Measurements from ENCODE around the gene MAFF.

MAFF gene

DNA sequence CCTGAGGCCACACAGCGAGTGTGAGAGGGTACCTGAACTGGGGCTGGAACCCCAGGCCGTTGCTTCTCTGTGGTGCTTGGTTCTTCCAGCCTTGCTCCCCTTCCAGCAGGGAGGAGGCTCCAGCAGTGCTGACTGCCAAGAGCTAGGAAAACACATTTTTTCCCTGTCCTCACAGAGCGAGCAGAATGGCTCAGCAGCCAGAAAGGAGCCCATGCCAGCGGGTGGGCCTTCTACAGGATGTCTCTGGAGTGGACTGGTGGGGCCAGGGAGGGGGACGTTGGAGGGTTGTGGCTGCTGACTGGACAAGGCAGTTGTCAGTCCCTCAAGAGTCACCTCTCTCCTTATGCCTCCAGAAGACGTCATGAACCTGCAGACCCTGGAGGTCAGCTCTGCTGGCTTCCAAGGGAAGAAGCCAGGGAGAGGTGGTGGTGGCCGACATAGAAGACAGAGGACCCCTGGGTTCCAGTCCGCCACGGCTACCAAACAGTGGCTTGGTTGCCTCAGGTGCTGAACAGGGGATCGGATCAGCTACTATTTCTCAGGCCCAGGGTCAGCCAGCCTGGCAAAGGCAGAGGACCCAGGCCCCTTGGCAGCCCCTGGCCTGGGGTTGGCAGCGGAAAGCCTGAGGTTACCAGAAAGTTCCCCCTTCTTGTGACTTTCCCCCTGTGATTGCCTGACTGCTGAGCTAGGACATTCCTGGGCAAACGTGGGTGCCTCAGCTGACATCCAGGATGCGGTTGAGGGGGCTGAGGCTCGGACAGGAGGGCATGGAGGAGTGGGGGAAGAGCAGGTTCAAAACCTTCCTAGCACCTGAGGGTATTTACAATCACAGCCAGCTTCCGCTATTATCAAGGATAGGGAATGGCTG is 3.7 kb downstream of the MAFF start:
- no peak for DNase-seq

DNA sequence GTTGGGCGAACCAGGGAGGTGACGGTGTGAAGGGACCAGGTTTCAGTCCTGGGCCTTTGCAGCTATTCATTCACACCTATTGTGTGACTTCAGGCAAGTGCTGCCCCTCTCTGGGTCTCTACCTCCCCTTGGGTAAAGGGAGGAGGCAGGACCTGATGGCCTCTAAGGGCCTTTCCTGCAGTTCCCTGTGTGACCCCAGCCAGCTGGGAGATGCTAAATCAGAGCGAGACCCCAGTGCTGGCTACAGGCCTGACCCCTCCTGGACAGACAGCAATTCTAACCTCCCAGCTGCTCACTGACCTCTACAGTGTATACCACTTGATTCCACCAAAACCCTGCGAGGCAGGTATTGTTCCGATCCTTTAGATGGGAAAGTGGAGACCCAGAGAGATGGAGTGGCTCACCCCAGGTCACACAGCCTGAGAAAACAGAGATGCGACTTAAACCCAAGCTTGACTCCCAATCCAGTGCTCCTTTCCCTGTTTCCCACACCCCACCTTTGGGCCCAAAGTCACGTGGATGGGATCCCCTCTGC is 6.2 kb downstream of the MAFF start:
- no peak for DNase-seq

DNA sequence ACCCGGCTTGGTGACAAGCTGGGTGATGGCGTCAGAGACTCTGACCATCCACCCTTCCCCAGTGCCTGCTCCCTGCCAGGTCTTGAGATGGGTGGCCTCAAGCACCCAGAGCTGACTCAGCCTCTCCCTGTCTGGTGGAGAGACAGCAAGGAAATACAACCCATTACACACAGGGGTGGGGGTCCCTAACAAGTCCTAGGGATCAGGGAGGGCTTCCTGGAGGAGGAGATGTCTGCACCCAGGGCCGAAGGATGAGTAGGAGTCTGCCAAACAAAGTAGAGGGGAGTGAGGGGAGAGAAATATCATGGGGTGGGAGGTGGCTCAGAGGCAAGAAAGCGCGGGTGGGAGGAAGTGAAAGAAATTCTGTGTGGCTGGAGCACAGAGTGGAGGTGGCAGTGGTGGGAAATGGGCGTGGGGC is 6.8 kb downstream of the MAFF start:
- DNase-seq, result no peak

DNA sequence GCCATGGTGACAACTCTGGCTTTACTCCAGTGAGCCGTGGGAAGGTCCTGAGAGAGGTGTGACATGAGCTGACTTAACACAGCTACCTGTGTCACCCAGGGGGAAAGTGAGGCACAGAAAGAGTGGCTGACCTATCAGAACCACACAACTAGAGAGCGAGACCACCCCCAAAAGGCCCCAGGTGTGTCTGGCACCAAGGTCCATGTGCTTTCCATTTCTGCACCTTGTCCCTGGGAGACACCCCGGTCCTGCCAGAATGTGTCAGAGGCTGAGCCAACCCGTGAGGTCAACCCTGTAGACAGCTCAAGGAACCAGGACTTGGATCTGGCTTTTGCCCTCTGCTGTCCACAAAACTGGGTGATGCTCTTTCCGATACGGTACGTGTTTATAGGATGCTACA is 9.8 kb downstream of the MAFF start:
- no peak for DNase-seq

DNA sequence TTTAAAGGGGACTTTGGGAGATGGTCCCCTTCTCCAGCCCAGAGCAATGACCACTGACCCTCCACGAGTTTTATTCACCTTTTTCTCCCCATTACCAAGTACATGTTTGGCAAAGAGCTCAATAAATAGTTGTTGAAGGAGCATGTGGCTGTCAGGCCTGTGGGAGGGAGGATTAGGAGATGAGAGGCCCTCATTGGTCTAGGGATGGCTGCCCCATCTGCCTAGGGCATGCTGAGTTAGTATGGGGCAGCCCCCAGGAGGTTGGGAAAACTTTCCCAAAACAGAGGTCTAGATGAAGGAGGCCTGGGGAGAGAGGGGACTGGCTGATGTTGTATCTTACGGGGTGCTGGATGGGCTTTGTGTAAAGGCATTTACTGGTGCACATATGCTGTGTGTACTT is 10.6 kb downstream of the MAFF start:
- DNase-seq, result no peak

DNA sequence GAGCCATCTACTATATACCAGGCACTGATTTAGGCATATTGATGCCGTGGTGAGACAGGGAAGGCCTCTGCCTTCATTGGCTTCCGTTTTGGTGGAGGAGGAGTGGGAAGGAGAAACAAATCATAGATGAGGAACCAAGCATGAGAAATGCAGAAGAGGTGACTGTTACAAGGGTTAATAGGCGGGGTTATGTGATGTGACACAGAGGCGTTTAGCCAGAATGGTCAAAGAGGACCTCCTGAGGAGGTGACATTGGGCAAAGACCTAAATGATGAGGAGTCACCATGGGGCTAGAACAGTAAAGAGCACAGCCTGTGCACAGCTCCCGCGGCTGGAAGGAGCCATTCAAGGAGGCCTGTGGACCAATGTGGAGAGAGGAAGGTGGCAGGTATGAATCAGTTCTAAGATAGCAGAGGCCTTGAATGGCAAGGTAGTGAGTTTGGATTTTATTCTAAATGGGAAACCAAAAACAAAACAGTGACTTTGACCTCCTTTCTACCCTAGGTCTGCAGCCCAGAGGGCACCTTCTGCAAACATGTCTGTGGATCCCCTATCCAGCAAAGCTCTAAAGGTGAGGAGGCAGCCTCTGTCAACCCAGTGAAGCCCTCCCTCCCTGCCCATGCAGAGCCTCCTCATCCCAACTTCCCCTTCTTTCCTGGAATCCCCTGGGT is 11.7 kb downstream of the MAFF start:
- no peak for DNase-seq

DNA sequence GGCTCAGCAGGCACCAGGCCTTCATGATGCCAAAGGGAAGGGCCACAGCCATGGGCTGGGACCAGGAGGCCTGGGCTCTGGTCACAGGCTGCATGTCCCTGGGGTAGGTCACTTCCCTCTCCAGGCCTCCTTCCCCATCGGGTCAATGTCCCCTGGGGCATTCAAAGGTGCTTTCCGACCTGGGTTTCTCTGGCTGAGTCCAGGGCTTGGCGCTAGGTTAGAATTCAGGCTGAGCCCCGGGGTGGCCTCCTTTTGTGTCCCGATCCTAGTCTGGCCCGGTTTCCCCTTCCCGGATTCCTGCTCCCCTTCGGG is 12.2 kb downstream of the MAFF start:
- DNase-seq, result no peak

DNA sequence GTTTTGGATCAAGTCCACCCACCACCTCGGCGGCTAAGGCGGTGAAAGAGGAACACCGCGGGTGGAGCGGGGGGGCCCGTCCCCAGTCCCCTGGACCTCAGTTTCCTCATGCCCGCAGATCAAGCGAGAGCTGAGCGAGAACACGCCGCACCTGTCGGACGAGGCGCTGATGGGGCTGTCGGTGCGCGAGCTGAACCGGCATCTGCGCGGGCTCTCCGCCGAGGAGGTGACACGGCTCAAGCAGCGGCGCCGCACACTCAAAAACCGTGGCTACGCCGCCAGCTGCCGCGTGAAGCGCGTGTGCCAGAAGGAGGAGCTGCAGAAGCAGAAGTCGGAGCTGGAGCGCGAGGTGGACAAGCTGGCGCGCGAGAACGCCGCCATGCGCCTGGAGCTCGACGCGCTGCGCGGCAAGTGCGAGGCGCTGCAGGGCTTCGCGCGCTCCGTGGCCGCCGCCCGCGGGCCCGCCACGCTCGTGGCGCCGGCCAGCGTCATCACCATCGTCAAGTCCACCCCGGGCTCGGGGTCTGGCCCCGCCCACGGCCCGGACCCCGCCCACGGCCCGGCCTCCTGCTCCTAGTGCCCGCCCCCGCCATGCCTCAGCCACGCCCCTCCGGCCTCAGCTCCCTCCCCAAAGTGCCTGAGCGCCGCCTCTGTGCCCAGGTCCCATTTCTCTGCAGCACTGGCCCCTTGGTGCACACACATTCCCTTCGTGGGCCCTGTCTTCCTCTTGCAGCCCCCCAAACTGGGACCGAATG is 12.7 kb downstream of the MAFF start:
- peak; percentile 53 for DNase-seq

DNA sequence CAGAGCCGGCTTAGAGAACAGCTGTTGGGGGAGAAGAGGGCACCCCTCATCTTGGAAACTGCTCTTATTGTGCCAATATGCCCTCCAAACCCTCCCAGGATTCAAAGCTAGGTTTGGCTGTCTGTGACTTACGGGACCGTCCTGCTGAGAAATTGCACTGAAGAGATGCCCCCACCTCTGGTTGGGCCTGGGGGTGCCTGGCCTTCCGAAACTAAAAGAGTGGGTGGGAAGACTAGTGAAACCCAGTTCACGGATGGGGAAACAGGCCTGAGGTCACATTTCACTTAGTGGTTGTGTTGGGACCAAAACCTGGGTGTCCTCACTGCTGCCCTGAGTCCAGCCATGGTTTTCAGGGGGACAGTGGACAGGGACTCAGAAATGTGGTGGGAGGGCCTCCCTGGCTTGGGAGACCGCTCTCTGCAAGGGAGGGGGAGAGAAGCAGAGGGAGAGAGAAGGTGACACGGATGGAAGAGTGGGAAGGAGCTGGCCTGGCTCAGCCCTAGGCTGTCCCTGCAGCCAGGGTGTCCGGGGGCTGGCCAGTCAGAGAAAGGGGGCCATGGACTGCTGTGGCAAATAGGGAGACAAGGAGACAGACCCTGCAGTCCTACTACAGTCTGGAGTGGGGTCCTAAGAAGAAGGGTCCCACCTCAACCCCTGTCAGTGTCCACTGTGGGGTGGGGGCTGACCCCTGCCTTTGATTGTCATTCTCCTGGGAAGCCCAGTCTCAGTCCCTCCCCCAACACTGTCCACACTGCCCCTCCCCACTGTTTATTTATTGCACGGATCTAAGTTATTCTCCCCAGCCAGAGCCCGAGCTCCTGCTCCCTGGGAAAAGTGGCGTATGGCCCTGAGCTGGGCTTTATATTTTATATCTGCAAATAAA is 13.6 kb downstream of the MAFF start:
- no peak for DNase-seq

DNA sequence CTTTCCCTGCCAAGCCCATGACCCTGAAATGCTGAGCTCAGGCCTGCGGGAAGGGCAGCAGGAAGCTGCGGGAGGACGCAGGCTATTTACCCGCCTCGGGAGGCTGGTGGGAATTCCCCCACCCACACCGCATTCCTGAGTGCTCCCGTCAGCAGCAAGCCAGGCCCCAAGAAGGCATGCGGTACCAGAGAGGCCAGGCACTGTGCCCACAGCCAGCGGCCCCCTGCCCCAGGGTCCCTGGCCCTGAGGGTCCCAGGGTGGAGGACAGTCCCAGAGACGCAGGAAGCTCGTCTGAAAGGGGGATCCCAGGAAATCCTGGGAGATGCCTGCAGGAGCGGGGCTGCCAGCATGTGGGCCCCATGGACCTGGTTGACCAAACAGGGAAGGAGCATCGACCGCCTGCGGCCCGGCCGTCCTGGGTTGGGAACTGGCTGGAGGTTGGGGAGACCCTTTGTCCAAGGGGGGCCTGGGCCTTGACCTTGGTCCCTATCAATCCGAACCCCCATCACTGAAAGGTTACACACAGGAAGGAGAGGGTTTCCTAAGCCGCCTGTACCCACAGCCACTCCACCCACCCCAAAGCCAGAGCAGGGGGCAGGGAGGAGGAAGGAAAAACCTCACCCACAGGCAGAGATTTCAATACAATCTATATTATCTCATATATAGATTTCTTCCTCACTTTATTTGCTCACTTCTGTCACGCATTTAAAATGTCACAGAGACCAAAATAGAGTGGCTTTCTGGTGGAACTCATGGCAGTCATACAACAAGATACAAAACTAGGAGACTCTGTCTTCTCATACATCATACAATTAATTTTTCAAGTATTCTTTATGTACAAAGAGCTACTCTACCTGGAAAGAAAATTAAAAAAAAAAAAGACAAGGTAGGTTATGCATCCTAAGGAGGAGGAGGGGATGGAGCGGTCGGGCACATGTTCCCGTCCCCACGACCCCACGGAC is 17.1 kb downstream of the MAFF start:
- DNase-seq, result peak; percentile 54

DNA sequence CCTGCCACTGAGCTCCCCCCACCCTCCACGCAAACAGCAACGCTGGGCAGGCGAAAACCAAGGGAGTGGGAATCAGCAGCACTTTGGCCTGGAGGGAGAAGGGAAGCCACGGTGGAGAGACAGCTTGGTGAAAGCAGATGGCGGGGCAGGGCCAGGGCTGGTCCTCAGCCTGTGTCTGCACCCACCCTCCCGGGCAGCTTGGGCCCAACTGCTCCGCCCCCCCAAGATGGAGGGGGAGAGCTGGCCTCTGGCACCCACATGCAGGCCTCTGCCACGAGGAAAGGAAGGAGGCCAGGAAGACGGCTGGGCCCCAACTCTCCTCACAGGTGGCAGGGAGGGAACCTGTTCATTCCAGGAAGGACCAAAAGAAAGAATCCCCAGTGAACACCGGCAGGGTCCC is 17.8 kb downstream of the MAFF start:
- no peak for DNase-seq

DNA sequence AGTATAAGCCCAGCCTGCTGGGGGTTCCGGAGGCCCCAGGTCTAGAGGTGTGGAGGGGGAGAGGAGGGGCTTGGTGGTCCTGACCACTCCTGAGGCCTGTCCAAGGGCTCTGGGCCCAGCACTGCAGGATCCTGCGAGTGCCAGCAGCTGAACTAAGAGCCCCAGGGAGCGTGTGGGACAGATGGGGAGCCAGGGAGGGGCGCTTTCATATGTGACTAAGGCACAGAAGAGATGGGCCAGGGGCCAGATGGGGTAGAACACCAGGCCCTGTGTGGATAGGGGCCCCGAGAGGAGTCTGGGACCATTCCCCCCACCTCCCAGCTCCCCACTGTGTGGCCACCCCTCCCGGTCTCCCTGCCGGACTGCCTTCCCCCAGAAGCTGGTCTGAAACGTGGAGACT is 18.4 kb downstream of the MAFF start:
- DNase-seq, result no peak

DNA sequence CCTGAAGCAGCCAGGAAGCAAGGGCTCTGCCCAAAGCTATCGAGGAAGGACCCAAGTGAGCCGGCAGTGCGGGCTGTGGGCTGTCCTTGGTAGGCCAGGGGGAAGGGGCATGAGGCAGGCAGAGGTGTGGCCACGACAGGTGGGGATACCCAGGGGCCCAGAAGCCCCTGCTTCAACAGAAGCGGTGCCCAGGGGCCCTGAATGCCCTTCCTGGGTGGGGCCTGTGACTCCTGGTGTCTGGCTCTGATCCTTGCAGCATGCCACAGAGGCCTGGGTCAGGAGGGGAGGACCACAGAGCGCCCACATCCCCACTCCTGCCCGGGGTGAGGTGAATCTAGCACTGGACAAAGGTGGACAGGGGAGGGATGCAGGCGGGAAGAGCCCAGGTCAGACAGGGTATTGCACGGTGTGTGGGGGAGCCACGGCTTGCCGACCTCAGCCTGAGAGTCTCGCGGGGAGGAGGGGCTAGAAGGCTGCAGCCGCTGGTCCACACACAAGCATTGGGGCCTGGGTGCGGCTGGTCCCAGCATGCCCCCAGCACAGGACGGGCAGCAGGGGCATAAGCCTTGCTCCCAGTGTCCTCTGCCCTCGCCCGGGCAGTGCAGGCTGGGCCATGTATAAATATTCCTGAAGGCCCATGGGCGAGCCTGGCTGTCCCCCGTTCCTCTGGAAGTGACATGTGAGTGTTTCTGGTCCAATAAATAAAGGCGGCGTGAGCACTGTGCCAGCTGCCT is 19.0 kb downstream of the MAFF start:
- no peak for DNase-seq

DNA sequence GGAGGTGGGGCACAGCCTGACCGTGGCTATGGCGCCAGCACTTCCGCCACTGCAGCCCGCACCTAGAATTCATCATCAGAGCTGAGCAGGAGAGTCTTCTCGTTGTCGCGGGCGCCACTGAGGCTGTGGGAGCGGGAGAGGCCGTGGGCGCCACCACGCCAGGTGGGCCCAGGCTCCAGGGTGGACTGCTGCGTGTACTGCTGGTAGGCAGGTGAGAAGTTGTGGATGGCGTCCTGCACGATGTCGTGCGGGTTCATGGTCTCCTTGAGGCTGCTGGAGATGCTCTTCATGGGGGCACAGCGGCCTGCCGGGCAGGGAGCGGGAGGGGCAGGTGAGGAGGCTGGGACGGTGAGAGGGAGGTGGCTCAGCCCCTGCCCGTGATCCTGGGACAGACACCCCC is 19.6 kb downstream of the MAFF start:
- DNase-seq, result no peak

DNA sequence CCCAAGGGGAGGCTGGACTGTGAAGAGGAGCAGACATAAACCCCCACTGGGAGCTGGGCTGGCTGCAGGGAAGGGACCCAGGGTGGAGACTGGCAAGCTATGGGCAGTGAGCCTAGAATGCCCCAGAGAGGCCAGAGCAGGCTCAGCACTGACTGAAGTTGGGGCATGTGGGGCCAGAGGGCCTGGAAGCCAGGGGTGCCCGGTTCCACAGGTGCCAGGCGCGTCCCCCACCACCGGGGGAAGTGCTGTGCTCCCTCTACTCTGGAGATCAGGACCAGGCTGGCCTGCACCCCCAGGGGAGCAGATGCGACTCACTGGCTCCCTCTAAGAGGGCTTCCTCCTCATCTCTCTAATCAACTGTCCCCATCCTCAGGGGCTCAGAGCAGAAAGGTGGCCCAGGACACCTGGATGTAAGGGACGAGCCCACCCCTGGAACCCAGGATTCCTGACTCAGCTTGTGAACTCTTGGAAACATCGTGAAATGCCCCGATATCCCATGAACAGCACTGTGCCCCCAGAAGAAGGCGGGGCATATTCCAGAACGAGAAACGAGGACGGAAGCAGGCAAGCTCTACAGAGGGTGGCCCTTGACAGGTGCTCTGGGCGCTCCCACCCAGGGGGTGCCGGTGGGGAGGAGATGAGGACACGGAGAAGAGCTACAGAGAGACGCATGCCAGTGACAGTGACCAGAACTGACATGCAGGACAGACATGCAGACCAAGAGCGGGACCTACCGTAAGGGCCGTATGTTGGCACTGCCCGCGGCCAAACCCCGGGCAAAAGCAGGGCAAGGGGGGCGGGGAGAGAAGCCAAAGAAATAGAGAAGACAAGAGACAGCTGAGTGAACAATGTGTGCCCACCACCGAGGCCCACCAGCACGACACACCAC is 20.4 kb downstream of the MAFF start:
- no peak for DNase-seq

DNA sequence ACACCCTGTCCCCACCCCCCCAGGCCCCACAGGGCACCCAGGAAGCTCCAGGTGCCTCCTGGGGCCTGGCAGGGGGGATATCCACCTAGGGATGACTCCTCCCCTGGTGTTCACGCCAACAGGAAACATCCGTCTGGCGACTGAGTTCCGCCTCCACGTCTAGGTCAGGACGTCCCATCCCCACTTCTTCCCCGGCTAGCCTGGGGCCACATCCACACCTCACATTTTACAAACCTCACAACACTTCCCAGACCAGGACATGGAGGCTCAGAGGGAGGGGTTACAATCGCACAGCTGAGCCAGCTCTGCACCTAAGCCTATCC is 21.0 kb downstream of the MAFF start:
- DNase-seq, result no peak

DNA sequence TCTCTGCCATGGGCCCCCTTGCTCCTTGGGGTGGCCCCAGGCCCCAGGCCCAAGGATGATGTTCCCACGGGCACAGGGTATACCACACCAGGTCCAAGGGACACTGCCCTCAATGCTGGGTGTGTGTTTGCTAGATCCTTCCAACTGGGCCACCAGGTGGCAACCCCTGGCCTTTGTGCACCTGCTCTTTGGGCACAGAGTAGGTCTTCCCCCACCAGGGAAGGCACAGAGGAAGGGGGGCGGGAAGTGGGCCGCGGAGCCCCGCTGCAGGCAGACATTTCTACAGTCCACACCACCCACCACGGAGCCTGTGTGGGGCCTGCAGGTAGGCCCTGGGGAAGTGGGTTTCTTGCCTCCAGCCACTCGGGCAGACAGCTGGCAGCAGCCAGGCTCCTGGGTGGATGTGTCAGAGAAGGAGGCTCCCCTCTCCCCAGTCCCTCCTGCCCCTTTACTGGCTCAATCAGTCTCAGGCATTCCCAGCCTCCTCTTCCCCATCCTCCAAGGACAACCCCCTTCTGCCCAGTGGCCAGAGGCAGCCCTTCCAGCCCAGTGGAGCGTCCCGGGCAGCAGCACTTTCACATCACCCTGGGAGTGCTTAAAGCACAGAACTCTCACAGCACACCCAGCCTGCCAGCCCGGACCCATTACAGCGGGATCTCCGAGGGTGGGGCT is 21.6 kb downstream of the MAFF start:
- DNase-seq, result no peak

DNA sequence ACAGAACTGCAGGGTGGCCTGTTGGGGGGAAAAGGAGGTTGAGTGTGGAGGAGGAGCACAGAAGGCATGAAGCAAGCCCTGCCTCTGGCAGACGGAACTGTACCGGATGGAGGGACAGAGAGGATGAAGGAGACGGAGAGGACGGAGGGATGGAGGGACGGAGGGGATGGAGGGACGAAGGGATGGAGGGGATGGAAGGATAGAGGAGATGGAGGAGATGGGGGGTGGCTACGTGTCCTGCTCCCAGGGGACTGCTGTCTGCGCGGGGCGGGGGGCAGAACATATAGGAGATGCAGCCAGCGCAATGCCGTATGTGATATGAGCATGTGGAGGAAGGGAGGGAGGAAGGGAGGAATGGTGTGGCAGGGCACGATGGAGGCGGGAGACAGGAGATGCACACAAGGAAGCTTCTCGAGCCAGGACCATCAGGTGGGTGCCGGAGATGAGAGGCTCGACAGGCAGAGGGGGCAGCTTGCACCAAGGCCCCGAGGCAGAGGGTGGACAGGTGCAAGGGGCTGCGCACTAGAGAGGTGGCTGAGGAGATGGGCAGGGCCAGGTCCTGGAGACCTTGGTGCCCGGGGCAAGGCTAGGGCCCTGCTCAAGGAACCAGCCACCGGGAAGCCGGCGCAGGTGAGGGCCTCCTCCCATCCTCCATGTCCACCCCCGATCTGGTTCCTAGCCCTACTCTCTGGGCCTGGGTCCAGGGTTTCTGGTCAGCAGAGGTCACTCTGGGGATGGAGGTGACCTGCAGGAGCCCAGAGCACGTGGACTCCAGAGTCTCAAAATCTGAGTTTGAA is 25.3 kb downstream of the MAFF start:
- no peak for DNase-seq
